Anterior cingulate cortex (tissue), 58 donors: ENCODE data around the gene CTIF.

Source experiments
- DNase-seq, 58 donors: peaks; one replicate each; lab custom pipeline; 2025; lab: John Stamatoyannopoulos, UW

CTIF gene

GRCh38 chr18:48673456-48673852 lies 134.6 kb downstream of the CTIF start:
- DNase-seq: no peak

- DNase-seq: no peak
Measured at GRCh38 chr18:48673853-48674721, 135.3 kb downstream of the CTIF start.

GRCh38 chr18:48674758-48675351 lies 136.0 kb downstream of the CTIF start:
- no peak for DNase-seq

- DNase-seq: peak in 55 of 58 donors; percentile 35 to 91 (median 78)
Measured at GRCh38 chr18:48675352-48675761, 136.5 kb downstream of the CTIF start.

- no peak for DNase-seq
Measured at GRCh38 chr18:48675912-48676311, 137.1 kb downstream of the CTIF start.

- DNase-seq: no peak
Measured at GRCh38 chr18:48676346-48676745, 137.5 kb downstream of the CTIF start.

- peak in 43 of 58 donors; percentile 14 to 73 (median 42) for DNase-seq
Measured at GRCh38 chr18:48676756-48677368, 138.0 kb downstream of the CTIF start.

GRCh38 chr18:48678237-48679115 lies 139.6 kb downstream of the CTIF start:
- DNase-seq: no peak

GRCh38 chr18:48679236-48679635 lies 140.4 kb downstream of the CTIF start:
- no peak for DNase-seq

GRCh38 chr18:48680339-48681250 lies 141.8 kb downstream of the CTIF start:
- DNase-seq: peak in 36 of 58 donors; percentile 13 to 77 (median 36)

GRCh38 chr18:48682768-48683167 lies 143.9 kb downstream of the CTIF start:
- no peak for DNase-seq

- no peak for DNase-seq
Measured at GRCh38 chr18:48683197-48683596, 144.4 kb downstream of the CTIF start.

GRCh38 chr18:48683661-48684060 lies 144.8 kb downstream of the CTIF start:
- DNase-seq: no peak

GRCh38 chr18:48687346-48688042 lies 148.7 kb downstream of the CTIF start:
- DNase-seq: peak in 11 of 58 donors; percentile 10 to 72 (median 37)

- peak in 13 of 58 donors; percentile 8 to 39 (median 20) for DNase-seq
Measured at GRCh38 chr18:48688961-48689360, 150.1 kb downstream of the CTIF start.

GRCh38 chr18:48689548-48689947 lies 150.7 kb downstream of the CTIF start:
- no peak for DNase-seq

- no peak for DNase-seq
Measured at GRCh38 chr18:48690494-48690893, 151.7 kb downstream of the CTIF start.

- no peak for DNase-seq
Measured at GRCh38 chr18:48693006-48693405, 154.2 kb downstream of the CTIF start.
